ENCODE data around the gene C4orf54.

The C4orf54 gene

GRCh38 chr4:99657798-99658197 lies at the start of gene C4orf54:
C4orf54 (minus strand) TSS chr4:99657828; CDS start chr4:99654648, 3,180 bp downstream.
- ATAC-seq, result no peak

GRCh38 chr4:99705891-99706290 lies 48.3 kb upstream of the C4orf54 start:
- ATAC-seq, result no peak

- no peak for ATAC-seq
Observed at GRCh38 chr4:99696801-99697200, 39.2 kb upstream of the C4orf54 start.

GRCh38 chr4:99693140-99693539 lies 35.5 kb upstream of the C4orf54 start:
- no peak for ATAC-seq

- ATAC-seq, result no peak
Observed at GRCh38 chr4:99690990-99691389, 33.4 kb upstream of the C4orf54 start.

GRCh38 chr4:99690472-99690871 lies 32.8 kb upstream of the C4orf54 start:
- ATAC-seq, result no peak

GRCh38 chr4:99687120-99687519 lies 29.5 kb upstream of the C4orf54 start:
- no peak for ATAC-seq

- ATAC-seq, result no peak
Observed at GRCh38 chr4:99685234-99685633, 27.6 kb upstream of the C4orf54 start.

- no peak for ATAC-seq
Observed at GRCh38 chr4:99683895-99684294, 26.3 kb upstream of the C4orf54 start.

- ATAC-seq, result no peak
Observed at GRCh38 chr4:99679976-99680375, 22.3 kb upstream of the C4orf54 start.

GRCh38 chr4:99679204-99679603 lies 21.6 kb upstream of the C4orf54 start:
- ATAC-seq, result no peak

GRCh38 chr4:99677161-99677560 lies 19.5 kb upstream of the C4orf54 start:
- no peak for ATAC-seq

- ATAC-seq, result no peak
Observed at GRCh38 chr4:99670409-99671073, 12.9 kb upstream of the C4orf54 start.

- ATAC-seq, result no peak
Observed at GRCh38 chr4:99669084-99669483, 11.5 kb upstream of the C4orf54 start.

GRCh38 chr4:99668472-99668871 lies 10.8 kb upstream of the C4orf54 start:
- ATAC-seq, result no peak

GRCh38 chr4:99665983-99666382 lies 8.4 kb upstream of the C4orf54 start:
- no peak for ATAC-seq

GRCh38 chr4:99664716-99665115 lies 7.1 kb upstream of the C4orf54 start:
- ATAC-seq, result no peak

GRCh38 chr4:99661907-99662306 lies 4.3 kb upstream of the C4orf54 start:
- ATAC-seq, result no peak

- no peak for ATAC-seq
Observed at GRCh38 chr4:99658666-99659065, 1.0 kb upstream of the C4orf54 start.

- ATAC-seq, result no peak
Observed at GRCh38 chr4:99655308-99656081, 2.1 kb downstream of the C4orf54 start.

- ATAC-seq, result no peak
Observed at GRCh38 chr4:99654361-99654761, 3.3 kb downstream of the C4orf54 start.

GRCh38 chr4:99653916-99654315 lies 3.7 kb downstream of the C4orf54 start:
- no peak for ATAC-seq

- ATAC-seq, result no peak
Observed at GRCh38 chr4:99652596-99653436, 4.8 kb downstream of the C4orf54 start.
